Measurements from ENCODE around the gene SETD5.

- TF ChIP-seq, protein P1, sequence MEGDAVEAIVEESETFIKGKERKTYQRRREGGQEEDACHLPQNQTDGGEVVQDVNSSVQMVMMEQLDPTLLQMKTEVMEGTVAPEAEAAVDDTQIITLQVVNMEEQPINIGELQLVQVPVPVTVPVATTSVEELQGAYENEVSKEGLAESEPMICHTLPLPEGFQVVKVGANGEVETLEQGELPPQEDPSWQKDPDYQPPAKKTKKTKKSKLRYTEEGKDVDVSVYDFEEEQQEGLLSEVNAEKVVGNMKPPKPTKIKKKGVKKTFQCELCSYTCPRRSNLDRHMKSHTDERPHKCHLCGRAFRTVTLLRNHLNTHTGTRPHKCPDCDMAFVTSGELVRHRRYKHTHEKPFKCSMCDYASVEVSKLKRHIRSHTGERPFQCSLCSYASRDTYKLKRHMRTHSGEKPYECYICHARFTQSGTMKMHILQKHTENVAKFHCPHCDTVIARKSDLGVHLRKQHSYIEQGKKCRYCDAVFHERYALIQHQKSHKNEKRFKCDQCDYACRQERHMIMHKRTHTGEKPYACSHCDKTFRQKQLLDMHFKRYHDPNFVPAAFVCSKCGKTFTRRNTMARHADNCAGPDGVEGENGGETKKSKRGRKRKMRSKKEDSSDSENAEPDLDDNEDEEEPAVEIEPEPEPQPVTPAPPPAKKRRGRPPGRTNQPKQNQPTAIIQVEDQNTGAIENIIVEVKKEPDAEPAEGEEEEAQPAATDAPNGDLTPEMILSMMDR (IDR thresholded peaks at IDR 0.05; ENCODE audit: extremely low read depth in 1 of 2, insufficient read depth in 1 of 2, low read depth in 1 of 2, low read length in 2 of 2): no peak
- peak; percentile 41 for TF ChIP-seq POLR2AphosphoS5 (IDR thresholded peaks at IDR 0.05; ENCODE audit: insufficient read depth, low read depth, low read length)
- peak; percentile 39 for TF ChIP-seq POLR2A (IDR thresholded peaks at IDR 0.05; ENCODE audit: low read depth, low read length)
- TF ChIP-seq EZH2 (IDR thresholded peaks at IDR 0.05; ENCODE audit: borderline replicate concordance, low read depth, low read length, severe bottlenecking): no peak
- no peak for TF ChIP-seq FOS (IDR thresholded peaks at IDR 0.05; ENCODE audit: borderline replicate concordance, insufficient read depth, low read length)
Observed at GRCh38 chr3:9387322-9387655, 10.1 kb upstream of the SETD5 start.

Measured in endothelial cell of umbilical vein (primary cell).